H9 (cell line): ENCODE data around the gene BCKDHB. TPM values are rescaled to one million over a fixed set of nuclear protein-coding genes. Genes with fewer than 3 reads are reported as not detected.

Experiments used
- DNase-seq: peaks from one replicate; pipeline ENCODE4 v3.0.0-alpha.2; 2017
- H2AFZ ChIP-seq: one replicate; pipeline ENCODE4 v1.6.1; 2013; ENCODE audit warnings: mild to moderate bottlenecking, low read length, control low read depth, moderate library complexity
- H2AK5ac ChIP-seq: 2 replicates; pipeline ENCODE4 v1.6.1; 2013; ENCODE audit warnings: low read length, control low read depth, mixed read lengths; ENCODE audit not compliant: insufficient read length
- H2BK120ac ChIP-seq: one replicate; pipeline ENCODE4 v1.6.1; 2013; ENCODE audit warnings: low read depth, mild to moderate bottlenecking, low read length, control low read depth, inconsistent platforms; ENCODE audit not compliant: poor library complexity, severe bottlenecking
- H2BK12ac ChIP-seq: 2 replicates; pipeline ENCODE4 v1.6.1; 2013; ENCODE audit warnings: low read length, control low read depth, mixed read lengths, low read depth; ENCODE audit not compliant: insufficient read length
- H2BK15ac ChIP-seq: 2 replicates; pipeline ENCODE4 v1.6.1; 2013; ENCODE audit warnings: low read depth, low read length, control low read depth
- H2BK20ac ChIP-seq: one replicate; pipeline ENCODE4 v1.6.1; 2013; ENCODE audit warnings: low read depth, mild to moderate bottlenecking, low read length, control low read depth, inconsistent platforms; ENCODE audit not compliant: poor library complexity, severe bottlenecking
- H2BK5ac ChIP-seq: 2 replicates; pipeline ENCODE4 v1.6.1; 2013; ENCODE audit warnings: low read length, control low read depth, mixed read lengths; ENCODE audit not compliant: insufficient read length
- H3K14ac ChIP-seq: 2 replicates; pipeline ENCODE4 v1.6.1; 2013; ENCODE audit warnings: low read length, control low read depth; ENCODE audit not compliant: insufficient read depth
- H3K18ac ChIP-seq: 2 replicates; pipeline ENCODE4 v1.6.1; 2013; ENCODE audit warnings: low read depth, mild to moderate bottlenecking, mixed read lengths, low read length, control low read depth; ENCODE audit not compliant: insufficient read length
- H3K23ac ChIP-seq: 2 replicates; pipeline ENCODE4 v1.6.1; 2013; ENCODE audit warnings: low read length, control low read depth, mixed read lengths, low read depth; ENCODE audit not compliant: insufficient read length
- H3K23me2 ChIP-seq: 2 replicates; pipeline ENCODE4 v1.6.1; 2013; ENCODE audit warnings: low read depth, mild to moderate bottlenecking, mixed read lengths, low read length, control low read depth; ENCODE audit not compliant: insufficient read length, poor library complexity, severe bottlenecking
- H3K27ac ChIP-seq: 2 replicates; pipeline ENCODE4 v1.5.1; 2013; ENCODE audit warnings: low read length, control low read depth, mixed read lengths, low read depth; ENCODE audit not compliant: insufficient read length
- H3K27me3 ChIP-seq: 2 replicates; pipeline ENCODE4 v1.6.1; 2013; ENCODE audit warnings: low read length, control low read depth, inconsistent platforms; ENCODE audit not compliant: insufficient read depth
- H3K4ac ChIP-seq: 2 replicates; pipeline ENCODE4 v1.6.1; 2013; ENCODE audit warnings: low read depth, mild to moderate bottlenecking, control low read depth, inconsistent platforms, low read length, moderate library complexity
- H3K4me1 ChIP-seq: 2 replicates; pipeline ENCODE4 v1.6.1; 2013; ENCODE audit warnings: low read length, control low read depth, inconsistent platforms; ENCODE audit not compliant: insufficient read depth
- H3K4me2 ChIP-seq: 2 replicates; pipeline ENCODE4 v1.6.1; 2013; ENCODE audit warnings: low read length, control low read depth, mixed read lengths; ENCODE audit not compliant: insufficient read length, insufficient read depth
- H3K56ac ChIP-seq: 2 replicates; pipeline ENCODE4 v1.6.1; 2013; ENCODE audit warnings: low read depth, mild to moderate bottlenecking, mixed read lengths, low read length, control low read depth; ENCODE audit not compliant: insufficient read length
- H3K79me1 ChIP-seq: 2 replicates; pipeline ENCODE4 v1.6.1; 2013; ENCODE audit warnings: low read depth, mild to moderate bottlenecking, moderate library complexity, low read length, control low read depth, inconsistent platforms; ENCODE audit not compliant: insufficient read depth, poor library complexity, severe bottlenecking
- H3K79me2 ChIP-seq: 2 replicates; pipeline ENCODE4 v1.6.1; 2013; ENCODE audit warnings: low read length, control low read depth, inconsistent platforms; ENCODE audit not compliant: insufficient read depth
- H3K9ac ChIP-seq: 2 replicates; pipeline ENCODE4 v1.6.1; 2013; ENCODE audit warnings: low read length, control low read depth, mixed read lengths; ENCODE audit not compliant: insufficient read length; ENCODE audit errors: extremely low read depth
- H3K9me3 ChIP-seq: one replicate; pipeline ENCODE4 v1.6.1; 2013; ENCODE audit warnings: low read depth, low read length, inconsistent platforms; ENCODE audit not compliant: control insufficient read depth
- H3T11ph ChIP-seq: one replicate; pipeline ENCODE4 v1.6.1; 2013; ENCODE audit warnings: mild to moderate bottlenecking, low read length, control low read depth, inconsistent platforms
- H4K20me1 ChIP-seq: one replicate; pipeline ENCODE4 v1.6.1; 2013; ENCODE audit not compliant: control insufficient read depth, insufficient read length, insufficient read depth
- H4K5ac ChIP-seq: 2 replicates; pipeline ENCODE4 v1.6.1; 2013; ENCODE audit warnings: low read depth, mild to moderate bottlenecking, mixed read lengths, low read length, control low read depth; ENCODE audit not compliant: insufficient read length
- H4K8ac ChIP-seq: replicated peaks from 2 replicates; pipeline ENCODE4 v1.6.1; 2013; ENCODE audit warnings: low read length, control low read depth, mixed read lengths, low read depth; ENCODE audit not compliant: insufficient read length
- H4K91ac ChIP-seq: 2 replicates; pipeline ENCODE4 v1.6.1; 2013; ENCODE audit warnings: low read depth, mild to moderate bottlenecking, moderate library complexity, mixed read lengths, low read length, control low read depth; ENCODE audit not compliant: insufficient read length
- H3K27ac Mint-ChIP-seq, 3 experiments: 2 replicates in 2 of 3; 3 replicates in 1 of 3; pipeline ENCODE4 v1.8.0; 2020 to 2021; ENCODE audit warnings: mixed read lengths in 3 of 3, mild to moderate bottlenecking in 1 of 3, moderate library complexity in 1 of 3
- H3K27me3 Mint-ChIP-seq: 2 replicates; pipeline ENCODE4 v1.8.0; 2021; ENCODE audit warnings: low read depth, mild to moderate bottlenecking, moderate library complexity, mixed read lengths
- H3K36me3 Mint-ChIP-seq, 3 experiments: 2 replicates in 2 of 3; 3 replicates in 1 of 3; pipeline ENCODE4 v1.8.0; 2020 to 2021; ENCODE audit warnings: low read depth in 3 of 3, mixed read lengths in 3 of 3; ENCODE audit not compliant: insufficient read depth in 1 of 3
- H3K4me1 Mint-ChIP-seq, 2 experiments: 2 replicates each; pipeline ENCODE4 v1.8.0; 2020; ENCODE audit warnings: mixed read lengths in 2 of 2
- H3K4me3 Mint-ChIP-seq, 2 experiments: 2 replicates in 1 of 2; 3 replicates in 1 of 2; pipeline ENCODE4 v1.8.0; 2020 to 2021; ENCODE audit warnings: mild to moderate bottlenecking in 2 of 2, mixed read lengths in 2 of 2, moderate library complexity in 1 of 2
- H3K9me3 Mint-ChIP-seq, 2 experiments: 2 replicates in 1 of 2; 3 replicates in 1 of 2; pipeline ENCODE4 v1.8.0; 2020; ENCODE audit warnings: mild to moderate bottlenecking in 2 of 2, mixed read lengths in 2 of 2, moderate library complexity in 1 of 2
- CTCF ChIP-seq: fragments of 200-600 bp; sonication (generic); conservative IDR thresholded peaks from 3 replicates; pipeline ENCODE4 v1.8.0; 2021; ENCODE audit warnings: antibody characterized with exemption, mild to moderate bottlenecking
- WGBS: extraction: QIAGEN DNeasy Blood & Tissue Kit; methylation state at CpG from one replicate; pipeline ENCODE4 v1.1.7; 2013; ENCODE audit warnings: missing lambda C conversion rate, low lambda C conversion rate, mixed read lengths; ENCODE audit not compliant: insufficient read length; ENCODE audit errors: extremely low coverage; 5-methylcytosine and 5-hydroxymethylcytosine counted together
- total RNA-seq: library from RNA; stranded (reverse); gene quantifications from 2 replicates; pipeline ENCODE4 v1.2.1, GENCODE V29; 2021

Gene BCKDHB
- total RNA-seq, 1 experiment from 2014 or later: 26.6 TPM

- TF ChIP-seq CTCF: no peak
- Histone ChIP-seq H2AFZ (no peak overlapping the region), H3K23ac (no peak overlapping the region), H2BK12ac (no peak overlapping the region), H3K79me1 (no peaks in the 10 kb centered on the region), H3K27me3 (no peaks in the 10 kb centered on the region), H2AK5ac (no peak overlapping the region), H3K4me1 (peaks cover 8% of the 10 kb centered on the region), H3K9me3 (no peaks in the 10 kb centered on the region), H3T11ph (no peak overlapping the region), H3K14ac (no peak overlapping the region), H4K5ac (no peak overlapping the region), H2BK20ac (no peak overlapping the region), H3K79me2 (no peaks in the 10 kb centered on the region), H4K91ac (no peak overlapping the region), H3K18ac (no peak overlapping the region), H3K9ac (no peak overlapping the region), H2BK5ac (no peak overlapping the region), H3K56ac (no peak overlapping the region), H3K23me2 (no peaks in the 10 kb centered on the region), H2BK15ac (no peak overlapping the region), H4K20me1 (no peaks in the 10 kb centered on the region), H2BK120ac (no peak overlapping the region), H3K4ac (no peak overlapping the region), H4K8ac (no peak overlapping the region), H3K4me2 (peak overlapping the region; percentile 22), H3K27ac (no peak overlapping the region)
- H3K4me3 Mint-ChIP-seq: peak overlapping the region in 1 of 2 experiments; percentile 24; a peak in 3 of 5 replicates
- no CpG with 5 or more reads among the region's 6 CpGs for WGBS
- H3K9me3 Mint-ChIP-seq: no peaks in the 10 kb centered on the region
- H3K4me1 Mint-ChIP-seq: peaks cover 62 to 71% of the 10 kb centered on the region in 2 experiments
- no peak for DNase-seq
- peak overlapping the region in 2 of 3 experiments; percentile 77 to 95; a peak in 4 of 7 replicates for H3K27ac Mint-ChIP-seq
- no peaks in the 10 kb centered on the region for H3K36me3 Mint-ChIP-seq
- H3K27me3 Mint-ChIP-seq: no peaks in the 10 kb centered on the region
Measured at GRCh38 chr6:80335121-80335531, 228.7 kb downstream of the BCKDHB start.
